Retinal pigment epithelial cell (primary cell): ENCODE data around the gene NEK5.
"Not testable (repeated sequence)": the region's sequence is repeated elsewhere in the genome, so short reads cannot be mapped to it uniquely, and the experiment has no call there.

ENCODE experiments used
- DNase-seq: peaks from one replicate; pipeline ENCODE4 v3.0.0-alpha.2; 2010; ENCODE audit warnings: low read depth
- H3K4me3 ChIP-seq: 2 replicates; pipeline ENCODE4 v1.5.1; 2011; ENCODE audit warnings: mild to moderate bottlenecking, low read length, control low read depth, moderate library complexity
- TF ChIP-seq, protein P1 (sequence below): conservative IDR thresholded peaks from 2 replicates; pipeline ENCODE4 v1.5.1; 2011; ENCODE audit warnings: low read depth, low read length, control low read depth, inconsistent platforms

Gene NEK5

DNA sequence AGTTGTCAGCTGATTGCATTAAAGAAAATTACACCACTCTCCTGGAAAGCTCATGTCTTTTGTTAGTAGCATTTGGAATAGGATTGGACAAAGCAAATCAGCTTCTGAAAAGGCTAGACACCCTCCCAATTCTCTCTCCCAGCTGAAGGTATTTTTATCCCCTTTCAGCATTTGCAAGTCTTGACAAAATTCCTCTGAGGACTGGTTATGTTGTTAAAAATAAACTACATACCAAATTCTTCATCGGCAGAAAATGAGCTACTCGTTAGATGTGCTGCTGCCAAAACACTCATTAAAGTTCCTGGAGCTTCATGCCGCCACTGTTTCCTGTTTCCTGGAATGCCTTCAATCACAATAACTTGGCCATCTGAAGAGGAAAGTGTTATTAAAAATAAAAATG lies 67.3 kb downstream of the NEK5 start:
- TF ChIP-seq, protein P1, sequence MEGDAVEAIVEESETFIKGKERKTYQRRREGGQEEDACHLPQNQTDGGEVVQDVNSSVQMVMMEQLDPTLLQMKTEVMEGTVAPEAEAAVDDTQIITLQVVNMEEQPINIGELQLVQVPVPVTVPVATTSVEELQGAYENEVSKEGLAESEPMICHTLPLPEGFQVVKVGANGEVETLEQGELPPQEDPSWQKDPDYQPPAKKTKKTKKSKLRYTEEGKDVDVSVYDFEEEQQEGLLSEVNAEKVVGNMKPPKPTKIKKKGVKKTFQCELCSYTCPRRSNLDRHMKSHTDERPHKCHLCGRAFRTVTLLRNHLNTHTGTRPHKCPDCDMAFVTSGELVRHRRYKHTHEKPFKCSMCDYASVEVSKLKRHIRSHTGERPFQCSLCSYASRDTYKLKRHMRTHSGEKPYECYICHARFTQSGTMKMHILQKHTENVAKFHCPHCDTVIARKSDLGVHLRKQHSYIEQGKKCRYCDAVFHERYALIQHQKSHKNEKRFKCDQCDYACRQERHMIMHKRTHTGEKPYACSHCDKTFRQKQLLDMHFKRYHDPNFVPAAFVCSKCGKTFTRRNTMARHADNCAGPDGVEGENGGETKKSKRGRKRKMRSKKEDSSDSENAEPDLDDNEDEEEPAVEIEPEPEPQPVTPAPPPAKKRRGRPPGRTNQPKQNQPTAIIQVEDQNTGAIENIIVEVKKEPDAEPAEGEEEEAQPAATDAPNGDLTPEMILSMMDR: no peak
- DNase-seq: peak; percentile 59
- no peak overlapping the region for H3K4me3 ChIP-seq

DNA sequence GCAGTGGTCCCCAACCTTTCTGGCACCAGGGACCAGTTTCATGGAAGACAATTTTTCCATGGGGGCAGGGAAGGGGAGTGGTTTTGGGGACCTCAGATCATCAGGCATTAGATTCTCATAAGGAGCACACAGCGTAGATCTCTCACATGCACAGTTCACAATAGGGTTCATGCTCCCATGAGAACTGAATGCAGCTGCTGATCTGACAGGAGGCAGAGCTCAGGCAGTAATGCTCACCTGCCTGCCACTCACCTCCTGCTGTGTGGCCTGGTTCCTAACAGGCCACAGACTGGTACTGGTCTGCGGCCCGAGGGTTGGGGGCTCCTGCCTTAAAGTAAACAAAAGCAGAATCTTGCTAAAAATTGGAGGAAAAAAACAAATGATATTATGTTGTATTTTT lies 67.8 kb downstream of the NEK5 start:
- H3K4me3 ChIP-seq, DNase-seq: not testable (repeated sequence)

DNA sequence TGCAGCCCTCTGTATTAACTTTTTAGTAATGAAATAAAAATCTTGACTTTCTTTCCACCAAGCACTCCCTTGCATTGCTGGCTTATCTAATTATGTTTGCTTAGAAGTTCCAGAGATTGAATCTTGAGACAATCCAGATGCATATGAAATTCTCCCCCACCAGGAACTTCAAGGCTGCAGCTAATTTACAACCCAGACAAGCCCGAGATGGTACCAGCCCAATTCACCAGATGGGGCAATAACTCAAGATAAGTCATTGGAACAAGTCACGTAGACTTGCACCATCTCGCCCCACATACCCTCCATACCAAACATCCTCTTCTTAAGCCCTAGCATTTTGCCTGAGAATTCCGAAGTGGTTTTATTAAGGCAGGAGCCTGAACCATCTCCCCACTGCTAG lies 75.4 kb downstream of the NEK5 start:
- DNase-seq: no peak
- TF ChIP-seq, protein P1: no peak
- no peak overlapping the region for H3K4me3 ChIP-seq

DNA sequence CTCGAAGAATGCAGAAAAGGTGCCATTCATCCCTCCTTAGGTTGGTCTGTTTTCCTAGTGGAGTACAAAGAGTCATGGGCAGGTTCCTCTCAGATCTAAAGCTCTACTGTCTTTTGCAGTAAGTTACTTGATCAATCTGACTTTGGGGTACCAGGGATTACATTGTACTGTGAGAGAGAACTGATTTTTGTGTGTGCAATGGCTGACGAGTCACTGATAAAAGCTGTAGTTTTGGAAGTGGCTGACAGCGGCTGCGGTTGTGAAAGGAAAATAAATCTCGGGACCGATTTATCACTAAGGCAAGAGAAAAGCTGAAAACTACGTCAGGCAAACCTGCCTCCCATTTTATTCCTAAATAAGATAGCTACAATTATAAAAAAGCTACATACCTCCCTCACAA lies 77.5 kb downstream of the NEK5 start:
- H3K4me3 ChIP-seq: no peak overlapping the region
- TF ChIP-seq, protein P1: no peak
- DNase-seq: no peak

DNA sequence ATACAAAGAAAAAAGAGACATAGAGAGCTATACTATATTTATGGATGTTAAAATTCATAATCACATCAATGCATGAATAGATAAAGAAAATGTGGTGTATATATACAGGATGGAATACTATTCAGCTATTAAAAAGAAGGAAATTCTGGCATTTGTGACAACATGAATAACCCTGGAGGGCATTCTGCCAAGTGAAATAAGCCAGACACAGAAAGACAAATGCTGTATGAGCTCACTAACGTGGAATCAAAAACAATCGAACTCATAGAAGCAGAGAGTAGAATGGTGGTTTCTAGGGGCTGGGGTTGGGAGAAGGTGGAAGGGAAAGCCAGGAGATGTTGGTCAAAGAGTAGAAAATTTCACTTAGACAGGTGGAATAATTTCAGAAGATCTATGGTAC lies 80.4 kb downstream of the NEK5 start:
- TF ChIP-seq, protein P1: no peak
- H3K4me3 ChIP-seq: no peak overlapping the region
- no peak for DNase-seq

DNA sequence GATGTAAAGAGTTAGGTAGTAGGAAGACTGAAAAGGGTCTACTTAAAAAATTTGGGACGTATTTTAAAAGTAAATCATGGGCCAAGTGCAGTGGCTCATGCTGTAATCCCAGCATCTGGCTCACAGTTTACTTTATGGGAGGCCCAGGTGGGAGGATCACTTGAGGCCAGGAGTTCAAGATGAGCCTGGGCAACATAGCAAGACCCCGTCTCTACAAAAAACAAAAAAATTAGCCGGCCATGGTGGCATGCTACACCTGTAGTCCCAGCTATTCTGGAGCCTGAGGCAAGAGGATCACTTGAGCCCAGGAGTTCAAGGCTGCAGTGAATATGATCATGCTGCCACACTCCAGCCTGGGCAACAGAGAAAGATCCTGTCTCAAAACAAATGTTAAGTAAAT lies 81.4 kb downstream of the NEK5 start:
- TF ChIP-seq, protein P1: no peak
- no peak for DNase-seq
- H3K4me3 ChIP-seq: no peak overlapping the region

DNA sequence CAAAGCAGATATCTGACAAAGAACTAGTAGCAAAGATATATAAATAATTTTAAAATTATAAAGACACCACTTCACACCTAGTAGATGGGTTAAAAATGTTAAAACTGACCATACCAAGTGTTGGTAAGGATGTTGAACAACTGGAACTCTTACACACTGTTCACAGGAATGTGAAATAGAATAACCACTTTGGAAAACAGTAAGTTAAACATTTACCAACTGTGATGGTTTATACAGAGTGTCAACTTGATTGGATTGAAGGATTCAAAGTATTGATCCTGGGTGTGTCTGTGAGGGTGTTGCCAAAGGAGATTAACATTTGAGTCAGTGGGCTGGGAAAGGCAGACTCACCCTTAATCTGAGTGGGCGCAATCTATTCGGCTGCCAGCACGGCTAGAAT lies 85.2 kb downstream of the NEK5 start:
- no peak for DNase-seq
- TF ChIP-seq, protein P1: no peak
- H3K4me3 ChIP-seq: no peak overlapping the region

DNA sequence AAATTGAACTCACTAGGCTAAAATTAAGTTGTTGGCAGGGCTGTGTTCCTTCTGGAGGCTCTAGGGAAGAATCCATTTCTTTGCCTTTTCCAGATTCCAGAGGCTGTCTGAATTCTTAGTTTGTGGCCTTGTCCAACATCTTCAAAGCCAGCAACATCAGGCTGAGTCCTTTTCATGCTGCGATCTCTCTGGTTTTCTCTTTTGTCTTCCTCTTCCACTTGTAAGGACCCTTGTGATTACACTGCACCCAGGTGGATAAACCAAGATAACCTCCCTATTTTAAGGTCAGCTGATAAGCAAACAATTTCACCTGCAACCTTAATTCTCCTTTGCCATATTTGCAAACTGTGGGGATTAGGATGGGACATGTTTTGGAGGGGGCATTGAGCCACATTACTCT lies 92.8 kb downstream of the NEK5 start:
- H3K4me3 ChIP-seq: no peak overlapping the region
- TF ChIP-seq, protein P1: no peak
- DNase-seq: no peak
